ENCODE measurements around the gene BLTP1.
A peak's percentile ranks its signal among the peaks of the same experiment; 100 is the strongest.
"Not testable (repeated sequence)": the region's sequence is repeated elsewhere in the genome, so short reads cannot be mapped to it uniquely, and the experiment has no call there.

BLTP1 gene

GRCh38 chr4:122151982-122152710 is at the start of gene BLTP1:
TSS of gene BLTP1 (plus strand) at chr4:122152331. CDS start at chr4:122170648, 18,317 bp downstream.
- DNase-seq (ENCODE audit: low read depth in 1 of 2, low spot score in 1 of 2) = peak; percentile 76 to 78

DNA sequence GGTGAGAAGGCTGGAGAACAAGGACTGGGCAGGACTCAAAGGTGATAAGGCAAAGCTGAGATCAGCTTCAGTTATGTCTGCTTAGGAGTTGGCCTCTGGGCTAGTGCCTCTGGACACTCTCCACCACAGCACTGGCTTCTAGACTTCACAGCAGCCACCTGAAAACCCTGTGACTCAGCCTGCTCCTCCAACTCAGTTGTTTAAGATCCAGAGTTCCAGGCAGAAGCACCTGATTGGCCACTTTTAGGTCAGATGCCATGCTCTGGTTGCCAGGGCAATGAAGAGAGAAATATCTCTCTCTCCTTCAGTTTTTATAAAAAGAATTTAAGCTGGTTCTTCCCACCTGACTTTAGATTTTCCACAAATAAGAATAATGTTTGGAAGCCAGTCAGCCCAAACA is 47.9 kb upstream of the BLTP1 start:
- DNase-seq (ENCODE audit: low read depth in 1 of 2, low spot score in 1 of 2) = no peak

GRCh38 chr4:122107680-122108079 is 44.5 kb upstream of the BLTP1 start:
- no peak for DNase-seq (ENCODE audit: low read depth in 1 of 2, low spot score in 1 of 2)

DNA sequence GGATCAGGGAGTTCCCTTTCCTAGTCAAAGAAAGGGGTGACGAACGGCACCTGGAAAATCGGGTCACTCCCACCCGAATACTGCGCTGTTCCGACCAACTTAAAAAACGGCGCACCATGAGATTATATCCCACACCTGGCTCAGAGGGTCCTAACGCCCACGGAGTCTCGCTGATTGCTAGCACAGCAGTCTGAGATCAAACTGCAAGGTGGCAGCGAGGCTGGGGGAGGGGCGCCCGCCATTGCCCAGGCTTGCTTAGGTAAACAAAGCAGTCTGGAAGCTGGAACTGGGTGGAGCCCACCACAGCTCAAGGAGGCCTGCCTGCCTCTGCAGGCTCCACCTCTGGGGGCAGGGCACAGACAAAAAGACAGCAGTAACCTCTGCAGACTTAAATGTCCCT is 41.8 kb upstream of the BLTP1 start:
- not testable (repeated sequence) for DNase-seq (ENCODE audit: low read depth in 1 of 2, low spot score in 1 of 2)

DNA sequence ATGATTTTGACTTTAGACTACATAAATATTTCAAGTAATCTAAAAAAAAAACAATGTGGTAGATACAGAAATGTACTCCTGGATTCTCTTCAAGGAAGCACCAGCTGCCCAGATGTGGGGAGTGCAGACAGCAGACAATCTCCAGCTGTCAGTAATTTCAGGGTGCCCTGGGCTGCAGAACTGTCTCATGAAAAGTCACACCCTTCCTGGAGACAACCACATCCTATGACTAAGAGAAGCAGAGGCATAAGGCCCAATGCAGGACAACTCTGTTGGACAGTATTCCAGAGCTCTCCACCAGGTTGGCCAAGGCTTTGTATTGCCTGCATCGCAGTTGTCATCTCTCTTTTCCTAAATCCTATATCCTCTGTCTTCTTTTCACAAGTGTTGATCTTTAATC is 34.4 kb upstream of the BLTP1 start:
- DNase-seq (ENCODE audit: low read depth in 1 of 2, low spot score in 1 of 2) = no peak

DNA sequence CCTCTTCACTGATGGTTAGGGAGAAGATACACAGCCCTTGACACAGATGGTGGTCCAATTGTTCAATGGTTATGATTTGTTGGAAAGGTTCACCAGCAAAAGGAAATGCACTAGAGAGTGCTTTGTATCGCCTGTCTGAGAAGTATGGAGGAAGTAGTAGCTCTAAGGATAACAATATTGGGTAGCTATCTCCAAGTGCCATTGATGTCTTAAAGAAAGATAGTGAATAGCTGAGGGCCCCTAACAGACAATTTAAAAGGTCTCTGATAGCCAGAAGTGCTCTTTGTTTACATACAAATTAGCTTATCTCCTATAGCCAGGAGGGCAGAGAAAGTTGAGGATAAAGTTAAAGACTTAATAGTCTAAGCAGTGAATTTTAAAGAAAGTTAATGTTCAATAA is 33.9 kb upstream of the BLTP1 start:
- DNase-seq (ENCODE audit: low read depth in 1 of 2, low spot score in 1 of 2) = no peak

- no peak for DNase-seq (ENCODE audit: low read depth in 1 of 2, low spot score in 1 of 2)
These were observed 32.4 kb upstream of the BLTP1 start for GRCh38 chr4:122119739-122120138.

- no peak for DNase-seq (ENCODE audit: low read depth in 1 of 2, low spot score in 1 of 2)
These were observed 30.5 kb upstream of the BLTP1 start for GRCh38 chr4:122121593-122121992.

DNA sequence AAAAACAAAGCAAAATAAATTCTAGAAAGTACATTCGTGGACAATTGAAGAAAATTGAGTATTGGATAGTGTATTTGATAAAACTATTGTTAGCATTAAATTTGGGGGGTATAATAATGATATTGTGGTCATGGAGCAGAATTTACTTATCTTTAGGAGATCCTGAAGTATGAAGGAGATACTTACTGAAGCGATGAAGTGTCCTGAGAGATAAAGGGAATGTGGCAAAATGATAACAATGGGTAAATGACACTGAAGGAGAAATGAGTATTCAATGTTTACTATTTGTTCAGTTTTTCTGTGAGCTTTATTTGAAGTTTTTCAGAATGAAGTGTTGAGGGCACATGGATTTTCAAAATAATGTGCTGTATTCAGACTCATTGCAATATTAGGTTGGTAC is 30.0 kb upstream of the BLTP1 start:
- no peak for DNase-seq (ENCODE audit: low read depth in 1 of 2, low spot score in 1 of 2)

GRCh38 chr4:122129061-122129460 is 23.1 kb upstream of the BLTP1 start:
- no peak for DNase-seq (ENCODE audit: low read depth in 1 of 2, low spot score in 1 of 2)

- DNase-seq (ENCODE audit: low read depth in 1 of 2, low spot score in 1 of 2) = no peak
These were observed 20.5 kb upstream of the BLTP1 start for GRCh38 chr4:122131562-122132157.

DNA sequence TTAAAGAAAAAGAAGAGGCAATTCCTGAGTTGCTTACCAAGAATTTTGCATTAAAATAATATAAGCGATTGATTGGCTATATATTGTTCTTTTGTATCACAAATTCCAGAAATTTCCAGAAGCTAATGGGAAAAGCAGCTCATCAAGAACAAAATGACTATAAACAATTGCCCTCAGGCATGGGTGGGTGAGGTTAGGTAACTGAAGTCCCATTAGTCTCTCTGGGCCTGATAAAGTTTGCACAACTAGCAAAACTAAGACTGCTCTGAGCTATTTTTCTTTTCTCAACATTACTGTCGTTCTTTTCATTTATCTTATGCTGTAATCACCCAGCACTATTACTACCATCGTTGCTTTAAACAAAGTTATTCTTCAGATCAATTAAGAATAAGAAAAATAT is 19.2 kb upstream of the BLTP1 start:
- DNase-seq (ENCODE audit: low read depth in 1 of 2, low spot score in 1 of 2) = no peak

GRCh38 chr4:122139139-122139538 is 13.0 kb upstream of the BLTP1 start:
- no peak for DNase-seq (ENCODE audit: low read depth in 1 of 2, low spot score in 1 of 2)

- no peak for DNase-seq (ENCODE audit: low read depth in 1 of 2, low spot score in 1 of 2)
These were observed 11.3 kb upstream of the BLTP1 start for GRCh38 chr4:122140834-122141233.

DNA sequence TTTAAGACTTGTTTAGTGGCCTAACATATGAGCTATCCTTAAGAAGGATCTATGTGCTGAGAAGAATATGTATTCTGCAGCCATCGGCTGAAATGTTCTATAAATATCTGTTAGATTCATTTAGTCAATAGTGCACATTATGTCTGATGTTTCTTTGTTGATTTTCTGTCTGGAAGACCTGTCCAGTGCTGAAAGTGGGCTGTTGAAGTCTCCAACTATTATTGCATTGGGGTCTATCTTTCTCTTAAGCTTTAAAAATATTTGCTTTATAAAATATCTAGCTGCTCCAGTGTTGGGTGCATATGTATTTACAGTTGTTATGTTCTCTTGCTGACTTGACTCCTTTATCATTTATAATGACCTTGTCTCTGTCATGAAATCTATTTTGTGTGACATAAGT is 9.4 kb upstream of the BLTP1 start:
- DNase-seq (ENCODE audit: low read depth in 1 of 2, low spot score in 1 of 2) = no peak

DNA sequence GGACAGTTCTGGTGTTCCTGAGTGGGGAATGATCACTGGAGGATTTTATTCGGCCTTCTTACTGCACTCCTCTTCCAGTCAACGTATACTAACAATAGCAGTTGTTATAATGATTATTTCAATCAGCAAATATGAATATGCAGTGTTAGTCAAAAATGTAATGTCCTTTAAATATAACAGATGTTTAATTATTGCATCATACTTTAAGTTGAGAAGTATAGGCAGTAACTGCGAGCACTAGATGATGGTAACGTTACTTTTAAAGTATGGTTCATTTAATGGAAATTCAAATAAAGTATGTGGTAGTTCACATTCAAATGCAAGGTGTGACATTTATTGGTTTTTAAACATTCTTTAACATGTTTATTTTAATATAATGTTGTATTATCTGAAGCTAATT is 5.5 kb upstream of the BLTP1 start:
- no peak for DNase-seq (ENCODE audit: low read depth in 1 of 2, low spot score in 1 of 2)

- DNase-seq (ENCODE audit: low read depth in 1 of 2, low spot score in 1 of 2) = no peak
These were observed 1.2 kb upstream of the BLTP1 start for GRCh38 chr4:122150931-122151330.

DNA sequence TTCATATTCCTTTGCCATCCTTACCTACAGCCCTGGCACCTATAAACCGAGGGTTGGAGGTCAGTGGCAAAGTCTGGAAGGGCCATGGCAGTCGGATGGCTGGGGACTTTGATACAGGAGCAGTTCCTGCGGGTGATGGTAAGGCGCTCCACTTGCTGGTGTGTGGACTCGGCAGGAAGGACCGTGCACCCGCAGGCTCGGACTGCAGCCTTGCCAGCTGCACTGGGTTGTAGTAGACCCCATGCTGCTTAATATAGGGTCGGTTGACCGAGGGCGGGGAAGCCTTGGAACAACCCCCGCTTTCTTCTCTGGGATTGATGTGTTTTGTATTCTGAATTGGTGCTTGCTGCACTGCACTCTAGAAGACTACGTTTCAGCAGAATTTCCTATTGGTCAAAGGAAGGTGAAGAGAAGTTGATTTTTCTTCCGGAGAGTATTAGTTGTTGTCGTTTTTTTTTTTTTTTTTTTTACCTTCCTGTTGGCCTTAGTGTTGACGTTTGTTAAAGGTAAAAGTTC is 638 bp downstream of the BLTP1 start:
- peak; percentile 7 to 9 for DNase-seq (ENCODE audit: low read depth in 1 of 2, low spot score in 1 of 2)

- no peak for DNase-seq (ENCODE audit: low read depth in 1 of 2, low spot score in 1 of 2)
These were observed 4.7 kb downstream of the BLTP1 start for GRCh38 chr4:122156819-122157218.

GRCh38 chr4:122163301-122163700 is 11.2 kb downstream of the BLTP1 start:
- DNase-seq (ENCODE audit: low read depth in 1 of 2, low spot score in 1 of 2) = no peak

DNA sequence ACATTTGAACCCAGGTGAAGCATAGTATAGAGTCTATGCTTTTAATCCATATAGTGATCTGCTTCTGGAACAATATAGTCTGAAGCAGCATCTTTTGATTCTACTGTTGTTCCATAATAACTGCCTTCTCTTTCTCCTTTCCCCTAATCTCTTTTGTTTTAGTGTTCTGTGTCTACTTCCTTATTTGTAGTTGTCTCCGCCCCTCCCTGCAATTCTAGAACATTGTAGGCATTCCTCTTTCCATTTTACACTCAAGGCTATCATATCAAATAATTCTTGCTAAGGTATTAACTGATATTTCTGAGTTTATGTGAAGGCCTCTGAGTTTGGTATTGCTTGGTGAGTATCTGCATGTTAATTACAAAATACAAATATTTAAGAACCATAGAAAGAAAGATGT is 11.6 kb downstream of the BLTP1 start:
- DNase-seq (ENCODE audit: low read depth in 1 of 2, low spot score in 1 of 2) = no peak

DNA sequence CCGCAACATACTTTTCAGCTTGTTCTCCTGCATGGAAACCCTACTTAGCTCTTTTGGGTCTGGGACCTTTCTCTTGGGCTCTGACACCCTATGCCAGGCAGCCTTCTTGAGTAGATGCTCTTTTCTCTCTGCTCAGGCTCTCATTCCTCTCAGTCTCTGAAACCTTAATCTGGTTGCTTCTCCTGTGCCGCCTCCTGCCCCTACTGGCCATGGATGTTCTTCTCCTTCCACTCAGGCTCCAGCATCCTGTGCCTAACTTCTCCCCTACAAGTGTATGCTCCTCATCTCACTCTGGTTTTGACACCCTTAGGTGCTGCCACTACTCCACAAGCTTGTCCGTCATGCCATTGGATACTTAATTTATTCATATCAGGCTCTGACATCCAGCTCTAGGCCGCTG is 15.2 kb downstream of the BLTP1 start:
- no peak for DNase-seq (ENCODE audit: low read depth in 1 of 2, low spot score in 1 of 2)

DNA sequence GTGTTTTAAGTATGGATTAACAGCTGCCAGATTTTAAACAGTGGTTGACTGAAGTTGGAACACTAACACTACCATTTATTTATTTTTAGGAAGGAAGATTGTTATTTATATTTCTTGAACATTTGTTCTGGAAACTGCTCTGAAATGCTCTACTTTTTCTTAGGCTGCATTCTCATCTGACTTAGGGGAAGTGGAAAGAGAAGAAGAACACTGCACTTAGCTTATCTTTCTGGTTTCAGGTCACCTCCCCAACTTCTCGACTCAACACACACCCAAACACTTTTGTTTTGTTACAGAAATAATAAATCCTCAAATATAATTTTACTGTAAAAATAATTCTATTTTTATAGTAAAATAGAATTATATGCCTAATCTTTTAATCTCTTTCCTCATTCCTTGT is 18.6 kb downstream of the BLTP1 start:
- DNase-seq (ENCODE audit: low read depth in 1 of 2, low spot score in 1 of 2) = no peak

Data from activated CD4-positive, alpha-beta T cell treated with anti-CD3 and anti-CD28 coated beads, Interleukin-2, amount 50 U/mL, for 24 hours (primary cell).